GM19043 (cell line): ENCODE results near the gene GP2.

ENCODE experiments used
- ATAC-seq: cut with Tn5 transposase; IDR thresholded peaks from one replicate; pipeline ENCODE4 v1.9.1; 2021; ENCODE audit warnings: low read depth; ENCODE audit not compliant: unreplicated experiment

The GP2 gene

DNA sequence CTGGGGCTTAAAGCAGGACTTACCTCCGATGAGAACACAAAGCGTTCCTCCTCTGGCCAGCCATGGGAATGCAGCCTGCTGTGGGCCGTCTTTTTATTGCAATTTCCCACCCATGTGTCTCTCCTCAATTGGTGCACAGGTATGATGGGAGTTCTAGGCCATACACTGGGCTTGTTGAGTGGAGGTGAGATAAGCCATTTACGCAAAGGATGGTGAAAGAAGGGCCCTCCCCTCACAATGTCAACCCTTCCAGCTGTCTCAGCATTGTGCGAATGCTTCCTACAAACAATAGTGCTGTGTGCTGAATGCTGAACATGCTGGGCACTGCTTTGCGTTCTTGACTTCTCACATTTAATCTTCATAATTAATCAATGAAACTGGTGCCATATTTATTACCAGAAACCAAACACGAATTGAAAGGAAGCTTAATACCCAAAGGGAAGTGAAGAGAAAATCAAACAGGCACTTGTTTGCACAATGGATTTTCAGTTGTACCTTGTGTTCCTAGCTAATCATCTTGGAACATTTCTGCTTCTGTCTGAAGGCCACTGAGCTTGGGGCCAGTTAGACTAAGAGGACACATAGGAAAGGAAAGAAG, at the start of gene GP2:
GP2 (minus strand) TSS at position 70 of the 598 bp plus-strand sequence. CDS start 1,082 bp downstream, outside the sequence.
- no peak for ATAC-seq

DNA sequence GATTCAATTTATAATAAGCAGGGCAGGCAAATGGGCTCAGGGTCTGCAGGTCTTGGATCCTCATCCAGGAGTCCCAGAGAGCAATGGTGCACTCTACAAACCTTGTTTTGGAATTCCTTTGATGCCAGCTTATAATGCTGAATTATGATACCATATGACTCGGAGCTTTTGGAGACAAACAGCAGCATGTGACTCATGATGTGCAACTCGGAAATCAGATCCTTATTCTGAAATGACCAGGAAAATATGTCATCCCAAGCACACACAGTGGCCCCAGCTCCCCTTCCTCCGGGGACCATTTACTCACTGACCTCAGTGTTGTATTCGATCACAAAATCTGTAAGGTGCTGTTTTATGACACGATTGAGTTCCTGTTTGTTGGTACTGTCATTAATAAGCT, 45.4 kb upstream of the GP2 start:
- no peak for ATAC-seq

DNA sequence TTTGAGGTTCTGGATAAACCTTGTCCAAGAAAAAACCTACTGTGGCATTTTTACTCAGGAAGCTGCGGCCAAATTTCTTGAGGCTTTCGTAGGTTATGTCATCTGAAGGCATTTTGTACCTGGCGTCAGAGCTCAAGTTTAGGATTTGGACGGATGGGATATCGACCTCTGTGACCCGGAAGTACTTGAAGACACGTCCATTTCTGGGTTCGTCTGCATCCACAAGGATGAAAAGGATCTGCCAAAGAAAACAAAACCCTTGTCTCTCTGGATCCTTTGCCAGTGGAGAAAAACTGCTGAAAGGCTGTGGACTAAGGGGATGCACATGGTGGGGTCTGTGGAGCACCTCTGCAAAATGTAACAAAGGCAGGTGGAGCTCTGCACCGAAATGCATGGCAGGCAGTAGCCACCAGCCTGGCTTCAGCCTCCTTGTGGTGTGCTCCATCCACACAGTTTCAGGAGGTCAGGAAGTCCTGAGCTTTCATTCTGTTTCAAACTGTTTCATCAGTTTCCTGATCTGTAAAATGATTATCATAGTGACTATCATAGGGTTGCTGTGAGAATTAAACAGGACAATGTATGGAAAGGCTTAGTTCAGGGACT, 42.2 kb upstream of the GP2 start:
- ATAC-seq = no peak

DNA sequence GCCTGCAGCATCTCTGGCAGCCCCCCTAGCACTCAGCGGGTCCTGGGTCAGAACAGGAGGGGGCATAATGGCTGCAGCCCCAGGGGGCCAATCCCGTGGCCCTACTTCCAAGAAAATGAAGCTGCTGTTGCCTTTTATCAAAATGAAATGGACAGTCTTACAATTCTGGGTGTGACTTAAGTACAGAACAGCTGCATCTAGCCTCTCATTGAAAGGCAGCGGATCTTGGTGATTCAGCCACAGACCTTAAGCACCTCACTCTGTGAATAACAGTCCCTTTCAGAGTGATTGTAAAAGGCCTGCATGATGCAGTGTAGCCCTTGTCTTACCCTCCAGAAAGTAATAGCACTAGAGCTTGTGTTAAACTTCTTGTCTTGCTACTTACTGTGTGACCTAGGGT, 36.7 kb upstream of the GP2 start:
- no peak for ATAC-seq

DNA sequence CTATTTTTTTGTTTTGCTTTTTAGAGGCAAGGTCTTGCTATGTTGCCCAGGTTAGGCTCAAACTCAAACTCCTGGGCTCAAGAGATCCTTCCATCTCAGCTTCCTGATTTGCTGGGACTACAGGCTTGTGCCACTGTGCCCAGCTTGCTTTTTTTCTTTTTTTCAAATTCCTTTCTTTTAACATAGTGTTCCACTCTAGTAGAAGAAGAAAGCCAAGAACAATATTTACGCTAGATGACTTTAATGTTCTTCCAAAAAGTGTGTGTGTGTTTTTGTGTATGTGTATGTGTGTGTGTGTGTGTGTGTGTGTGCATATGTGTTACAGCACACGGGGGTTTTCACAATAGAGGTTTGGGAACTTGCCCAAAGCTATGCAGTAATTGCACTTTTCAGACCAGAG, 35.9 kb upstream of the GP2 start:
- ATAC-seq = no peak

DNA sequence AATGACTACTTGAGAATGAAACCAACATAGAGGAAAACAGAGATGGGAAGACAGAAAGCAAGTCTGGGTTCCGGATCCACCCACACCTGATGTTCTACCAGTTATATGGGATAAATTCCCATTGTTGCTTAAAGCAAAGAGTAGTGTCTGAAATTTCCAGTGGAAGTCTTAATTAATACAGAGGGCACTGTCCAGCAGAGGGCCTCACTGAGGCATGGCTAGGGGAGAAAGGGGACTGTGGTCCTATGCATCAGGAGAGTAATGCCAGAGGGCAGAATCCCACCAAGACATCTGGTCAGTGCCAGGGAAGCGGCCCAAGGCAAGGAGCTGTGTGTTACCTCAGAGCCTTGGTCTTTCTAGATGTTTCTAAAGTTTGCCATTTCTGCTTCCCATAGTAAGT, 32.7 kb upstream of the GP2 start:
- ATAC-seq = no peak

DNA sequence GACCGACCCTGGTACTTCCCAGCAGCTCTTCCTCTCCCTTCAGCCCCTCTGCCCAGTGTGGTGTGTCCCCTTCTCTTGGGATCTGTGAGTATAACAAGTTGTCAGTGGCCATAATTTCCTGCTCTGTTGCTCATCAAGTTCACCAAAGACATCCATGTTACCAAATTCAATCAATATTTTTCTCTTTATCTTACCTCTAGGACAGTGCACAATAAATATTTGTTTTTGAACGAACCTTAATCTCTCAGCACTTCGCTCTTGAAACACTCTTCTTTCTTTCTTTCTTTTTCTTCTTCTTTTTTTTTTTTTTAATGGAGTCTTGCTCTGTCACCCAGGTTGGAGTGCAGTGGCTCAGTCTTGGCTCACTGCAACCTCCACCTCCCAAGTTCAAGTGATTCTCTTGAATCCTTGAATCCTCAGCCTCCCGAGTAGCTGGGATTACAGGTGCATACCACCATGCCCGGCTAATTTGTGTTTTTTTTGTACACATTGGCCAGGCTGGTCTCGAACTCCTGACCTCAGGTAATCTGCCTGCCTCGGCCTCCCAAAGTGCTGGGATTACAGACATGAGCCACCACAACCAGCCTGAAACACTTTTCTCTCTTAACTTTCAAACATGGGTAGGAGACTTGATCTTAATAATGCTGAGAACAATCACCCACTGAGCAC, 27.9 kb upstream of the GP2 start:
- no peak for ATAC-seq

DNA sequence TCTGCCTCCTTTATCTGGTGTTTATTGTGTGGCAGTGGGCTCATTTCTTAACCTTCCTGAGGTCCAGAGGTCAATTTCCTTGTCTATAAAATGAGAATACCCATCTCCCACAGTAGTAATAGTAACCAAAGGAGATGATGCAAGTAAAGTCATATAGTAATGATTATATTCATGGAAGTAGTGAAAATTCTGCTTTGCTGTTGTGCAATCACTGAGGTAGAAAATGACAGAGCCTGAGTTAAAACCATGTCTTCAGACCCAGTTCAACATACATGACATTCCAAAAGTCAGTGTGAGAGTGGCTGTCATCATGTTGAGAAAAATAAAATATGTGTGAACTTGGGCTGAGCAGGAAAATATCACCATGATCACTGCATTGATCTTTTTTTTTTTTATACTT, 26.1 kb upstream of the GP2 start:
- no peak for ATAC-seq

DNA sequence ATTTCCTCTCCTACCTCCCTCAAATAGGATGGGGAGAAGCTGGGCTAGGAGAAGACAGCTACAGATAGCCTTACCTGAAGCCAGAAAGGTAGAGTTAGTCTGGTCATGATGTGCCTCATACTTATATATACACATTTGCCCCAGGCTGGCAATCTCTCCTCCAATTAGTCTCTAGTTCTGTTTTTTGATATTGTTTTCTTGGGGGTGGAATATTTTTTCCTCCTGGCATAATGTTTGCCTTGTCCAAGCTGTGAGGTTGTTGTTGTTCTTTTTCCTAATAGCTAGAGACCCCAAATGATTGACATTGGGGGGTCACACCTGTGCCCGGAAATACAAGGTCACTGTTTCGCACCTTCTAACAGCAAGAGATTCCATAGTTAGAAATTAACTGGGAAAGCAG, 25.3 kb upstream of the GP2 start, which contains the start of gene UMOD:
UMOD (minus strand) TSS at position 101 of the 400 bp plus-strand sequence. CDS start 1,978 bp downstream, outside the sequence.
- ATAC-seq = no peak

DNA sequence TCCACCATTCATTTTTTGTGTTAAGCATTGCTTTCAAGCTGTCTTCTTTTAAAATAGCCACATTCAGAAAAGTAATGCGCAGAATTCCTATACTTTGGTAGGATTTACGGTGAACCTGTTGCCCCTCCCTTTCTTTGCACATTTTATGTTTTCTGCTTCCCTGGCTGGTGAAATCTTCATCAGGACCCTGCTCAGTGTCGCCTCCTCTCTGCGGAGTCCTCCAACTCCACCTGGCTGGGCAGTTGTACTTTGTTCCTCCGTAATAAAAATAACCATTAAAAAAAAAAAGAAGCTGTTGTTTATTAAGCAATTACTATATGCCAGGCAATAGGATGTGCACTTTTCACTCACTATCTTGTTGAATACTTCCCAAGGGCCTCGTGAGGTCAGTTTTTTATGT, 22.3 kb upstream of the GP2 start:
- ATAC-seq = no peak

DNA sequence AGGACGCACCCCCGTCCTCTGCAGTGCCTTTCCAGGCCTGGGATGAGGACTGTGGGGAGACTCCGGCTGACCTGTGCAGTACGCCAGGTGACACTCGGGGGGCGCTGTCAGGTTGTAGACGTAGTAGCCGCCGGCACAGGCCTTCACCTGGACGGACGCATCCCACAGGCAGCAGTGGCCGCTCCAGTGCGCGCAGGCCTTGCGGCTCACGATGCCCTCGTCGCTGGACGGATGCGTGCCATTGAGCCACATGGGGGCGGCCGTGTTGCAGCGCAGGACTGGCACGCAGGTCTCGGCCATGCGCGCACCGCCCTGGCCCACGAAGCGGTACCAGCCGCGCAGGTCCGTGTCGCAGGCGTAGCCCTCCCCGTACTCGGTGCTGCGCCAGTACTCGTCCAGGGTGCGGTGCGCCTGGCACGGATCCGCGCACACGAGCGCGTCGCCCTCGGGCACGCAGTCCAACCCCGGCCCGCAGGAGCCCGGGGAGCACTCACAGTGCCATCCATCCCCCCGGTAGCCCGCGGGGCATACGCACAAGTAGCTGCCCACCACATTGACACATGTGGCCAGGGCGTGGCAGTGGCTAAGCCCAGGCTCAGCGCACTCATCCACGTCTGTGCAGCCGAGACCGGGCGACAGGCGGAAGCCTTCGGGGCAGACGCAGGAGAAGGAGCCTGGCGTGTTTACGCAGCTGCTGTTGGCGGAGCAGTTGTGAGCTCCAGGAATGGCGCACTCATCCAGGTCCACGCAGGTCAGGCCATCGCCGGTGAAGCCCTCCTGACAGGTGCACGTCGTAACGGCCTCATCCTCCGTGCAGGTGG, 21.3 kb upstream of the GP2 start:
- ATAC-seq = no peak

DNA sequence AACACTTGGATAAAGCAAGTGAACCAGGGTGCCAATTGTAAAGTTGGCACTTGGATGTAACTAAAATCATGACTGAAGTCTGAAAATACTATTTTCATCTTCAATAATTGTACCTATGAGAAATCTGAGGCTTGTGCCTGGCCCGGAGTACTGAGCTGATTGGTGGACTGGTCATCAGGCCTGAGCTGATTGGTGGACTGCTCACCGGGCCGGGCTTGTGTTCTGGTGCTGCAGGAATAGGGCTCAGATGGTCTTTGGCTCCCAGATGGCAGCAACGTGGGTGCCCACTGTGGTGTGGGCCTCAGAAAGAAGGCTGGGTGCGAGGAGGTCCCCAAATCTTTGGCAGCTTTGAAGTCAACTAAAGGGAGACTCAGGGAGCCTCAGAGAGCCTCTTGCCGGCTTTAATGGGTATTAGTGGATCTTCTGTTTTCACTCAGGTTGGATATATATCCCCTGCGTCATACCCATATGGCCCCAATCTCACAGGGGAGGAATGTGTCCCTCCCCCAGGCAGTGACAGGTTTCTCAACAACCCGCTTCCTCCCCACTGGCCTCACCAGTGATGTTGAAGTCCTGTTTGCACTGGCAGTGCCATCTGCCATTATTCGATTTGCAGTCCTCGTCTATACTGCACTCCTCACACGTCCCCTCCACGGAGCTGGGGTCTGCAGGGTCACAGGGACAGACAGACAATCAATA, 20.5 kb upstream of the GP2 start:
- no peak for ATAC-seq

DNA sequence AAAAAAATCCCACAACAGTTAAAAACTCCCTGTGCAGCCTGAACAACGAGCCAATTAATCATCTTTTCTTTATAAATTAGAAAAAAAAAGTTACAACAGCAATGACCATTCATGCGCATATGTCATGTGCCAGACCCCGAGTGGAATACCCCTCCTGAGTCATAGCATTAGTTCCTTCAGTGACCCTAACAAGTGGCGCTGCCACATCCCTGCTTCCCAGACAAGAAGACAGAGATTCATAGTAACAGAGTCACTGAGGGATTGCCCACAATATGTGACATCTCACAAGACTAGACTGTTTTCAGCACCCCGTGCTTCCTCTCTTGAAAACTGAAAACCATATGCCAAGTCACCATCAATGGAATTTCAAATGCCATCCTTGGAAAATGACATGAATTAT, 17.3 kb upstream of the GP2 start:
- ATAC-seq = no peak

DNA sequence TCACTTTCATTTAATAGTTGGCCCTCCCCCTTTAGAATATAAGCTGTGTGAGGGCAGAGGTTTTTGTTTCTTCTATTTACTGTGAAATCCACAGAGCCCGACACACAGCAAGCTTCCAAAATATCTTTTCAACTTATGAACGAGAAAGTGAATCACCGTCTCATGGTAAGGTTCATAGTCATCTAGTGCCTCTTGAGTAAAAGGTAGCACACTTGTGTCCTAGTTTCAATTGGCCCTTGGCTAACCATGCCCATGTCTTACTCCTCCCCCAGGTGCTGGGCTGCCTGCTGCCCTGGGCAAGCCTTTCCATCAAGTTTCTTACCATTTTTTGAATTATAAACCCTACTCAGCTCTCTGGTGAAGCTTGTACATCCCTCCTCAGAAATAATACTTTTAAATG, 12.4 kb upstream of the GP2 start:
- ATAC-seq = no peak

DNA sequence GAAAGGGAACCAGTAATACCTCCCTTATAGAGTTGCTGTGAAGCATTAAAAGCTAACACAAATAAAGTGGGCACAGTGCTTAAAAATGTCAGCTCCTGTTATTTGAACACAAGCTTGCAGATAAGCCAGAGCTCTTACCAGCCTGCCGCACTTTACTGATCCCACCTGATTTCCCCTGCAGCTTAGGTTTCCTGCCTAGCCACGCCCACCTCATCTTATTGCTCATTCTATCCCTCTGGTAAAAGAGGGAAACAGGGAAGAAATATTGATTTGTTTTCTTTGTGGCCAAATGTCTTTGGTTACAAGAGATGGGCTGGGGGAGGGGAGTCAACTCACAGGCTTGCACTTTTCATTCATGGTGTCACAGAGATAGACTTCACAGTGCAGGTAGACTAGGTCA, 9.6 kb upstream of the GP2 start:
- no peak for ATAC-seq

DNA sequence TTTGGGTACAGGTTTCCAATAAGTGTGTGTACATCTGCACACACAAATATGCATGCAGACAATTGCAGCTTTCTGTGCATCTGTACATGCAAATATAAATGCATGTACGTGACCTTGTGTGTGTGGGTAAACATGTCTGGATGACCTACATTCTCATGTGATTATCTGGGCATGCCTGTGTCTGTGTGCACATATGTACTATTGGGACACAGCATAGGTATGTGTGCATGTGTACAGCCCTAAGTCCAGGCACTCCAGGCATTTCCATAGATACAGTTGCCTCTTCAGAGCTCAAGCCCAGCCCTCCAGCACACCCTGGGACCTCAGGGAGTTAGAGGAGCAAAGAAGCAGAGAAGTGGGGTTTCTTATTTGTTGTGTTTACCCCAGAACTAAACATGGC, 7.1 kb upstream of the GP2 start:
- ATAC-seq = no peak

DNA sequence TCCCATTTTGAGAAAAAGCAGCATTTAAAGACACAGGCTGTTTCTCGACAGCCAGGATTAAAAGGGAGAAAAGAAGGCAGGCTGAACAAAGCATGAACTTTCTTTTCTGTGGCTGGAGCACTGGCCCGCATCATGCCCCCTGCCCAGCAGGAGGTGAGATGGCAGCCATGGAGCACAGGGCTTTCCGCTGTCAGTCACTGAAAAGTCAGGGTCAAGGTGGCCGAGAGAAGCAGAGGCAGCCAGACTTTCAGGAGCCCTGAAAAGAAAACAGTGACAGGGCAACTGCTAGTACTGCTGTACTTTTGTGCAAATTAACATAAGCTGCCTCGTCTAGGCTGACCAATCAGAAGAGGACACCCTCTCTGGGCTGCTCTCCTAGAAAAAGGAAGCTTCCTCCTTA, 5.8 kb upstream of the GP2 start:
- no peak for ATAC-seq

DNA sequence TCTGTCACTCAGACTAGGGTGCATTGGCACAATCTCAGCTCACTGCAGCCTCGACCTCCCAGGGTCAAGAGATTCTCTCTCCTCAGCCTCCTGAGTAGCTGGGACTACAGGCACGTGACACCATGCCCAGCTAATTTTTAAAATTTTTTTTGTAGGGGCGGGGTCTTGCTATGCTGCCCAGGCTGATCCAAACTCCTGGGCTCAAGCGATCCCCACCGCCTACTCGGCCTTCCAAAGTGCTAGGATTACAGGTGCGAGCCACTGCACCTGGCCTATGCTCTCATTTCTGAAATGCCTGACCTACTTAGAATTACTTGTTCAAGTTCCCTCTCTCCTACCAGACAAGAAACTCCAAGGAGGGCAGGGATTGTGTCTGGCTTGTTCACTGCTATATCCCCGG, 5.1 kb upstream of the GP2 start:
- no peak for ATAC-seq

DNA sequence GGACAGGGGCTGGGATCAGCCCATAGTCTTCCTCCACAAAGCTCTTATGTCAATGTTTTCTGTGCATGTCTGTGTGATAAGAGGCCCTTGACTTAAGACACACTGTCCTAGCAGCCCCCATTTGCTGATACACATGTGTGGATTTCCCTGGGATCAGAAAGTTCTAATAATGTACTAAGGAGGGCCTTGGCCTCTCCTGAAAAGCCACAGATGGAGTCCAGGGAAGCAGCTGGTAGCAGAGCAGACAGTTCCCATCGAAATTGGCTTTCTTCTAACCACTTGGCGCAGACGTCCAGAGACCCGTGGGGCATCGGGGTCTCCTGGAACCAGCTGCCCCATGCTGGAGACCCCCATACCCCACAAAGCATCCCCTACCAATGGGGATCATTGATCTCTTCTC, 4.3 kb upstream of the GP2 start:
- no peak for ATAC-seq

DNA sequence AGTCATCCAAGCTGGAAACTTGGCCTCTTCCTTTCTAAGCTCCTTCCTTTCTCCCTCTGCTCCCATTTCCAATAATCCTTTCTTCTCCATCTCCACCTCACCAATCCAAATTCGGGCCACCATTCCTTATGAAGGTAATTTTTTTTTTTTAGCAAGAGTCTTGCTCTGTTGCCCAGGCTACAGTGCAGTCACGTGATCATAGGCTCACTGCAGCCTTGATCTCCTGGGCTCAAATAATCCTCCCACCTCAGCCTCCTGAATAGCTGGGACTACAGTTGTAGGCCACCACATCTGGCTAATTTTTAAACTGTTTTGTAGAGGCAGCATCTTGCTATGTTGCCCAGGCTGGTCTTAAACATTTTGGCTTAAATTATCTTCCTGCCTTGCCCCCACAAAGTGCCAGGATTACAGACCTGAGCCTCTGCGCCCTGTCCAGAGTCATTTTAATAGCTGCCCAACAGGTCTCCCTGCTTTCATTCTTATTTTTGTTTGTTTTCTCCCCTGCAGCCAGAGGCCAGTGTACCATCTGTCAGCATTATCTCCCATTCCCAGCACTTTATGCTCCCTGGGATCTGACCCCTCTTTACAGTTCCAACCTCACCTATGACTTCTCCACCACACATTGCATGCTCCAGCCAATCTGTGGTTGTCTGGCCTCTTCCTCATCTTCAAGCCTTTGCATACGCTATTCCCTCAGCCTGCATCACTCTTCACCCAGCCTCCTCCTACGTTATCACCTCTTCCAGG, 2.3 kb upstream of the GP2 start:
- no peak for ATAC-seq
